Smooth muscle cell of bladder (primary cell): ENCODE measurements around the gene ITIH6. TPM values are rescaled to one million over a fixed set of nuclear protein-coding genes. Genes with fewer than 3 reads are reported as not detected.

Experiments used
- total RNA-seq: library from RNA; depleted of rRNA; stranded (reverse); fragments of >200 nt; gene quantifications from 2 replicates; pipeline ENCODE4 v1.2.3, GENCODE V29; 2014

Gene ITIH6
- not detected in 2 replicates for total RNA-seq

GRCh38 chrX:54798137-54798536 lies at the start of gene ITIH6:
Gene ITIH6, minus strand, starts transcription at chrX:54798255. Its CDS starts 45 bp downstream, at chrX:54798210.

GRCh38 chrX:54807524-54808108 lies 9.6 kb upstream of the ITIH6 start, which contains the start of gene MAGED2:
Gene MAGED2, plus strand, starts transcription at chrX:54807745. Its CDS starts 1,587 bp downstream, at chrX:54809332.

Other genes with a start within 250 kb of the ITIH6 start
- 194 and 218 TPM in 2 replicates for gene MAGED2, start 9.5 kb upstream of the ITIH6 start, total RNA-seq
- 7.7 and 14.0 TPM in 2 replicates for gene TRO, start 122.6 kb upstream of the ITIH6 start, total RNA-seq
- gene PFKFB1, start 195.9 kb upstream of the ITIH6 start, total RNA-seq = under 0.01 TPM in 1 of 2 replicates, not detected in the other
- 3.6 and 4.0 TPM in 2 replicates for gene APEX2, start 202.1 kb upstream of the ITIH6 start, total RNA-seq
- gene ALAS2, start 232.7 kb upstream of the ITIH6 start, total RNA-seq = not detected in 2 replicates